ENCODE data around the gene MYO5A.
A peak's percentile ranks its signal among the peaks of the same experiment; 100 is the strongest.

Gene MYO5A

DNA sequence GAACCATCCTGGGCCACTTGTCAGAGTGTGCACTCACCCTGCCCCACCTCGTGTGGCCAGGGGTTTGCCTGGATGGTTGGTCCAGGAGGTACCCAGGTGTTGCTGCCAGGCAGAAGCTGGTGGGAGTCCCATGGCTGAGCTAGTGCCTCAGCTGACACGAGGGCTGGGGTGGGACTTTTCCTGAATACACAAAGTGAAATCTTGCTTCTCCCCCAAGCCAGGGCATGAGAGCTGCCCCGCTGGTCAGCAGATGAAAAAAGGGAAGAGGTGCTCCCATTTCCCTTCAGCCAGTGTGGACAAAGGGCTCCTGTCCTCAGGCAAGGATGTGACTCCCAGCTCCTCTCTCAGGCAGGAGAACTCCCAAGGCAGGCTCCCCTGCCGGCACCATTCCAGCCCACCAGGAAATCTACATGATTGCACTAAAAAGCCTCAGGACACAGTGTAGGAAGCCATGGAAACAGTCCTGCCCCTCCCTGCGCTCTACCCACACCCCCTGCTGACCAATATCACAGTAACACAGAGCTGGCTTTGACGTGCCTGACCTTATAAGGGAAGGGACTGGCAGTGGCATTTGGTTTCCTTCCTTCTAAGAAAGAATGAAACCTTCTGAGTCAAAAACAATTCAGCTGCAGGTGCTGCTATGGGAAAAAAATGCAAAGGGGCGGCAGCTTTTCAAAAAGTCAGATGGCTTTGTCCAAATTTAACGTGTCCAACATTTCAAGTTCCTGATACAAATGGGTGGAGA lies 267.0 kb downstream of the MYO5A start:
- H3K36me3 ChIP-seq (replicated peaks; ENCODE audit: insufficient read depth, low read length): no peaks in the 10 kb centered on the region
- no peaks in the 10 kb centered on the region for H3K27me3 ChIP-seq (replicated peaks; ENCODE audit: insufficient read depth, low read length)
- H3K9me3 ChIP-seq (replicated peaks; ENCODE audit: insufficient read depth, low read length): no peaks in the 10 kb centered on the region
- peaks cover 27% of the 10 kb centered on the region for H3F3A ChIP-seq (ENCODE audit: insufficient read depth, low read length)
- DNase-seq: peak; percentile 93
- H3K4me2 ChIP-seq (ENCODE audit: low read depth, low read length): peak overlapping the region; percentile 86
- TF ChIP-seq EZH2 (optimal IDR thresholded peaks at IDR 0.05; ENCODE audit: low read depth, low read length): no peak
- TF ChIP-seq EZH2phosphoT487 (IDR thresholded peaks at IDR 0.05; ENCODE audit: low read length): no peak
- TF ChIP-seq, protein P1, sequence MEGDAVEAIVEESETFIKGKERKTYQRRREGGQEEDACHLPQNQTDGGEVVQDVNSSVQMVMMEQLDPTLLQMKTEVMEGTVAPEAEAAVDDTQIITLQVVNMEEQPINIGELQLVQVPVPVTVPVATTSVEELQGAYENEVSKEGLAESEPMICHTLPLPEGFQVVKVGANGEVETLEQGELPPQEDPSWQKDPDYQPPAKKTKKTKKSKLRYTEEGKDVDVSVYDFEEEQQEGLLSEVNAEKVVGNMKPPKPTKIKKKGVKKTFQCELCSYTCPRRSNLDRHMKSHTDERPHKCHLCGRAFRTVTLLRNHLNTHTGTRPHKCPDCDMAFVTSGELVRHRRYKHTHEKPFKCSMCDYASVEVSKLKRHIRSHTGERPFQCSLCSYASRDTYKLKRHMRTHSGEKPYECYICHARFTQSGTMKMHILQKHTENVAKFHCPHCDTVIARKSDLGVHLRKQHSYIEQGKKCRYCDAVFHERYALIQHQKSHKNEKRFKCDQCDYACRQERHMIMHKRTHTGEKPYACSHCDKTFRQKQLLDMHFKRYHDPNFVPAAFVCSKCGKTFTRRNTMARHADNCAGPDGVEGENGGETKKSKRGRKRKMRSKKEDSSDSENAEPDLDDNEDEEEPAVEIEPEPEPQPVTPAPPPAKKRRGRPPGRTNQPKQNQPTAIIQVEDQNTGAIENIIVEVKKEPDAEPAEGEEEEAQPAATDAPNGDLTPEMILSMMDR (IDR thresholded peaks at IDR 0.05; ENCODE audit: low read length): peak; percentile 39
- H3K4me3 ChIP-seq (ENCODE audit: low read length): peak overlapping the region; percentile 25; the same call in 1 of the 2 replicates
- H3K4me1 ChIP-seq (ENCODE audit: low read length): peaks cover 44% of the 10 kb centered on the region
- H3K27ac ChIP-seq (ENCODE audit: low read length): peak overlapping the region; percentile 93
- H3K79me2 ChIP-seq (ENCODE audit: low read length): no peaks in the 10 kb centered on the region
- H3K9me2 ChIP-seq (replicated peaks; ENCODE audit: insufficient read depth, low read length): no peaks in the 10 kb centered on the region
- peak overlapping the region; percentile 69 for H2AFZ ChIP-seq (ENCODE audit: low read length)
- peak overlapping the region; percentile 69 for H3K9ac ChIP-seq (ENCODE audit: low read length)
- H4K20me1 ChIP-seq (ENCODE audit: insufficient read depth, low read length): no peaks in the 10 kb centered on the region

GRCh38 chr15:52261026-52261425 lies 267.7 kb downstream of the MYO5A start:
- TF ChIP-seq, protein P1 (IDR thresholded peaks at IDR 0.05; ENCODE audit: low read length): no peak
- TF ChIP-seq EZH2phosphoT487 (IDR thresholded peaks at IDR 0.05; ENCODE audit: low read length): no peak
- no peak for TF ChIP-seq EZH2 (optimal IDR thresholded peaks at IDR 0.05; ENCODE audit: low read depth, low read length)
- Histone ChIP-seq H3K9ac (ENCODE audit: low read length) (peak overlapping the region; percentile 69; the same call in 1 of the 2 replicates), H3F3A (ENCODE audit: insufficient read depth, low read length) (peaks cover 28% of the 10 kb centered on the region), H3K4me1 (ENCODE audit: low read length) (peaks cover 47% of the 10 kb centered on the region), H3K4me2 (ENCODE audit: low read depth, low read length) (peak overlapping the region; percentile 86), H3K4me3 (ENCODE audit: low read length) (no peak overlapping the region), H3K9me2 (replicated peaks; ENCODE audit: insufficient read depth, low read length) (no peaks in the 10 kb centered on the region), H3K27me3 (replicated peaks; ENCODE audit: insufficient read depth, low read length) (no peaks in the 10 kb centered on the region), H3K27ac (ENCODE audit: low read length) (peak overlapping the region; percentile 93; the same call in 1 of the 2 replicates), H4K20me1 (ENCODE audit: insufficient read depth, low read length) (no peaks in the 10 kb centered on the region), H3K79me2 (ENCODE audit: low read length) (no peaks in the 10 kb centered on the region), H2AFZ (ENCODE audit: low read length) (peak overlapping the region; percentile 69; the same call in 1 of the 2 replicates), H3K36me3 (replicated peaks; ENCODE audit: insufficient read depth, low read length) (no peaks in the 10 kb centered on the region), H3K9me3 (replicated peaks; ENCODE audit: insufficient read depth, low read length) (no peaks in the 10 kb centered on the region)
- no peak for DNase-seq

GRCh38 chr15:52259503-52259902 lies 269.2 kb downstream of the MYO5A start:
- Histone ChIP-seq H4K20me1 (ENCODE audit: insufficient read depth, low read length) (no peaks in the 10 kb centered on the region), H3K4me1 (ENCODE audit: low read length) (peaks cover 47% of the 10 kb centered on the region), H3K9me3 (replicated peaks; ENCODE audit: insufficient read depth, low read length) (no peaks in the 10 kb centered on the region), H3K4me3 (ENCODE audit: low read length) (no peak overlapping the region), H3K9ac (ENCODE audit: low read length) (no peak overlapping the region), H3K79me2 (ENCODE audit: low read length) (no peaks in the 10 kb centered on the region), H3K4me2 (ENCODE audit: low read depth, low read length) (no peak overlapping the region), H3K9me2 (replicated peaks; ENCODE audit: insufficient read depth, low read length) (no peaks in the 10 kb centered on the region), H3K27me3 (replicated peaks; ENCODE audit: insufficient read depth, low read length) (no peaks in the 10 kb centered on the region), H2AFZ (ENCODE audit: low read length) (no peak overlapping the region), H3K36me3 (replicated peaks; ENCODE audit: insufficient read depth, low read length) (no peaks in the 10 kb centered on the region), H3F3A (ENCODE audit: insufficient read depth, low read length) (peaks cover 28% of the 10 kb centered on the region), H3K27ac (ENCODE audit: low read length) (no peak overlapping the region)
- TF ChIP-seq EZH2phosphoT487 (IDR thresholded peaks at IDR 0.05; ENCODE audit: low read length) (no peak), EZH2 (optimal IDR thresholded peaks at IDR 0.05; ENCODE audit: low read depth, low read length) (no peak)
- TF ChIP-seq, protein P1 (IDR thresholded peaks at IDR 0.05; ENCODE audit: low read length): no peak
- DNase-seq: no peak

Data from MM.1S (cell line).